ENCODE results near the gene TNNT3.
"Not testable (repeated sequence)": the region's sequence is repeated elsewhere in the genome, so short reads cannot be mapped to it uniquely, and the experiment has no call there.

TNNT3 gene

DNA sequence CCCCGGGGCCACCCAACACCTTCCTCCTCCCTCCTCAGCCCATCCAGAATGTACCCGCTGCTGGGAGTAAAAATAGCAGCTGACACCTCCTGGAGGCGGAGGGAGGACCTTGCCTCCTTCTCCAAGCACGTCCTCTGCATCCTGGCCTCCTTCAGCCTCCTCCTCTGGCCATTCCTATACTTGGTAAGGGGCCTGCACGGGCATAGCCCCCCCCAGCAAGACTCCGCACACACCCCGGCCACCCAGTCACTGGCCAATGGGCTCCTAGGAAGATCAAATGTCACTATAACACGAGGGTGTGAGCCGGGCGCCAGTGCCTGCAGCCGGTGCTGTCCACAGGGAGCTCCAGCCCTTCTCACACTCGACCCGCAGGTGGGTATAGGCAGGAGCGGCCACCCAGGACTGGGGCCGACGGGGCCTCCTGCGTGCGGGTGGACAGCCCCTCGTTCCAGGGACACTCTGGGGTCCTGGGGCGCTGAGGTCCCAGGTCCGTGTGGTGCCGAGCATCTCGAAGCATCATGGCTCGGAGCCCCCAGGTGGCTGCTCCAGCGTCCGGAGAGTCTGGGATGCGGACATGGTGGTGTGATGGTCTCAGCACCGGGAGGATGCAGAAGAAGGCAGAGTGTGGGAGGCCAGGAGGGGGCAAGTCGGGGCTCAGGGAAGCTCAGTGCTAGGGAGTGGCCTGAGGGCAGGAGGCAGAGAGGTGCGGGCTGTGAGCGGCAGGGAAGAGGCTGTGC, at the start of gene TNNT3:
TNNT3 (plus strand) TSS at position 313 of the 737 bp plus-strand sequence. CDS start 3,172 bp downstream, outside the sequence.
- no peak for DNase-seq

DNA sequence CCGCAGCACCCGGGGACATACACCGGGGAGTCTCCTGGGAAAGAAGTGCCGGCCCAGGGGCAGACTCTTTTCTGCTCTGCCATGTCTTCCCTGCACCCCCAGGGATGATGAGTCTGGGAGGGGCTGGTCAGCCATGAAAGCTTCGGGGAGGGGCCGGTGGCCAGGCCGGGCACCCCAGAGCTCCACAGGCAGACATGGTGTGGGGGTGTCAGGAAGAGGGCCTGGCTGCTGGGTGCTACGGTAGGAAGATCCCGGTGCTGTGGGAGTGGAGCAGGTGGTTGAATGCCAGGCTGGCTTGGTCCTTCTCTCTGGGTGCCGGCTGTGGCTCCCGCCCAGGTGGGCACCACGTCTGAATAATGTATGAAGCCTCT, 49.2 kb upstream of the TNNT3 start:
- no peak for DNase-seq

DNA sequence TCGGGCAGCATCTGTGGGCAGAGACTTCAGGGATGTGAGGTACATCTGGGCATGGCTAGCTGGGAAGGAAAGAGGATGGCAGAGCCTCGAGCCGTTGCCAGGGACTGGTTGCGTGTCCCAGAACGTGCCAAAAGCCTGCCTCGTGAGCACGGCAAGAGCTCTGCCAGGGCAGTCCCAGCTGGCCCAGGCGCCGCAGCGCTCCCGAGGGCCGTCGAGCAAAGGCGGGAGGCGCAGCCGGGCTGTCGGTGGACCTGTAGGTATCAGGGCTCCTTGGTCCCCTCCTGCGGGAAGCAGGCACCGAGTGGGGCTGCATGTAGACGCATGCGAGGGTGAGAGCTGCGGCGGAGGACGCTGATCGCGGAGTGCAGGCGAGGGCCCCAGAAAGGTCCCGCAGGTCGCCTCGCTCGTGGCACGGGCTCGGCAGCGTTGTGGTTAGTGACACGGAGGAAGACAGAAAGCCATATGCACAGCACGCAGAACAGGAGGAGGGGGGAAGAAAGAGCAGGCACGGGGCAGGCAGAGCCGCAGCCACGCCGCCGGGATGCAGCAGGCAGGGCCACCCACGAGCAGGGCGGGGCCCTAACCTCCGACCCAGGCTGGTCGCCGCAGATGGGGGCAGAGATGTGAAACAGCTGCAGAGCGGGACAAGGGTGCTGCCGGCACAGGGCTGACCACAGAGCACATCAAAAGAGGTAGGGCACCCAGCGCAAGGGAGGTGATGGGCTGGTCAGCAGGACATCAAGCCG, 48.6 kb upstream of the TNNT3 start:
- DNase-seq: peak; percentile 75

DNA sequence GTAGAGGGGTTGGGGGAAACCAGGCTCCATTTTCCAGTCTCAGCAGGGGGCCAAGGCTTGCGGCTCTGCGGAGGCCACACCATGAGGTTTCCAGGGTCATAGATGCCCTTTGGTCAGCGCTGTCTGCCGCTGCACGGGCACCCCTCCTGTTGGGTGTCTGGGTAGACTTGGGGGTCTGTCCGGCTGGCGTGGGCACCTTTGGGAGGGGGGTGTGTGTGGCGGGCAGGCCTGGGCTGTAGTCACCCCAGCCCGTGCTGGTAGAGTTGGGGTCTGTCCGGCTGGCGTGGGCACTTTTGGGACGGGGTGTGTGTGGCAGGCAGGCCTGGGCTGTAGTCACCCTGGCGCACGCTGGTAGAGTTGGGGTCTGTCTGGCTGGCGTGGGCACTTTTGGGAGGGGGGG, 48.0 kb upstream of the TNNT3 start:
- no peak for DNase-seq

DNA sequence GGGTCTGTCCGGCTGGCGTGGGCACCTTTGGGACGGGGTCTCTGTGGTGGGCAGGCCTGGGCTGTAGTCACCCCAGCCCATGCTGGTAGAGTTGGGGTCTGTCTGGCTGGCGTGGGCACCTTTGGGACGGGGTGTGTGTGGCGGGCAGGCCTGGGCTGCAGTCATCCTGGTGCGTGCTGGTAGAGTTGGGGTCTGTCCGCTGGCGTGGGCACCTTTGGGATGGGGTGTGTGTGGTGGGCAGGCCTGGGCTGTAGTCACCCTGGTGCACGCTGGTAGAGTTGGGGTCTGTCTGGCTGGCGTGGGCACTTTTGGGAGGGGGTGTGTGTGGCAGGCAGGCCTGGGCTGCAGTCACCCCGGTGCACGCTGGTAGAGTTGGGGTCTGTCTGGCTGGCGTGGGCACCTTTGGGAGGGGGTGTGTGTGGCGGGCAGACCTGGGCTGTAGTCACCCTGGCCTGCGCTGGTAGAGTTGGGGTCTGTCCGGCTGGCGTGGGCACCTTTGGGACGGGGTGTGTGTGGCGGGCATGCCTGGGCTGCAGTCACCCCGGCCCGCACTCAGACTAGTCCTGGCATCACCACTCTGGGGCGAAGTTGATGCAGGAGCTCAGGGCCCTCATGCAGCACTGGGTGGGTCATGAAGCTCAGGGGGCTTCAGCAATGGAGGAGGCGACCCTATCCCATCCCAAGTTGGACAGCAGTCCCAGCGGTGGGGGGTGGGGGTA, 47.1 kb upstream of the TNNT3 start:
- DNase-seq: no peak

DNA sequence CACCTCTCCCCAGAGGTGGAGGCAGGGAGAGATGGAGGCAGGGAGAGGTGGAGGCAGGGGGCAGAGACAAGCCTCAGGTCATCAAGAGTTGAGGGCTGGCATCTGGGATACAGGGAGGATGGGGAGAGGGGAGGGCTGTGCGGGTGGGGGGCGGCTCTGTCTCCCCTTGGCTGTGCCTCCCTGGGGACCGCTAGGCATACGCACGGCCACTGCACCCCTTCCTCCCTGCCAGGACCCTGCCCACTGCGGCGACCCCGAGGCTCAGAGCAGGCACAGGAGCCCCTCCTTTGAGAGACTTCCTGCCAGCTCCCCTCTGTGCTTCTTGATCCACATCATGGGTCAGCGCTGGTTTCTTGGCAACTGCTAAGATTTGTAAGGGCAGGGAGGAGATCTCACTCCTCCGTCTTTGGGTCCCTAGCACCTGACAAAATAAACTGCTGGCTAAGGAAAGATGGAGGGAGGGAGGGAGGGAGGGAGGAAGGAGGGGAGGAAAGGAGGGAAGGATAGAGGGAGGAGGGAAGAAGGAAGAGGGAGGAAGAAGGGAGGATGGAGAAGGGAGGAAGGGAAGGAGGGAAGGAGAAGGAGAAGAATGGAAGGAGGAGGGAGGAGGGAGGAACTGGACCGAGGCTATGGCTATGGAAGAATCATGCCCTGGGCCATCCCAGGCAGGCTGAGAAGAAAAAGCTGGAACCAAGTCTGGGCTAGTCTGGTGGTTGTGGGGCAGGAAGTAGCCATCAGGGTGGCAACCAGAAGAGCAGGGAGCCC, 46.3 kb upstream of the TNNT3 start:
- DNase-seq: no peak

DNA sequence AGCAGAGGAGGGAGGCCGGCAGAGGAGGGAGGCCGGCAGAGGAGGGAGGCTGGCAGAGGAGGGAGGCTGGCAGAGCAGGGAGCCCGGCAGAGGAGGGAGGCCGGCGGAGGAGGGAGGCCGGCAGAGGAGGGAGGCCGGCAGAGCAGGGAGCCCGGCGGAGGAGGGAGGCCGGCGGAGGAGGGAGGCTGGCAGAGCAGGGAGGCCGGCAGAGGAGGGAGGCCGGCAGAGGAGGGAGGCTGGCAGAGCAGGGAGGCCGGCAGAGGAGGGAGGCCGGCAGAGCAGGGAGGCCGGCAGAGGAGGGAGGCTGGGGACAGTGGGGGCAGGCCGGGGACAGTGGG, 45.7 kb upstream of the TNNT3 start:
- not testable (repeated sequence) for DNase-seq

DNA sequence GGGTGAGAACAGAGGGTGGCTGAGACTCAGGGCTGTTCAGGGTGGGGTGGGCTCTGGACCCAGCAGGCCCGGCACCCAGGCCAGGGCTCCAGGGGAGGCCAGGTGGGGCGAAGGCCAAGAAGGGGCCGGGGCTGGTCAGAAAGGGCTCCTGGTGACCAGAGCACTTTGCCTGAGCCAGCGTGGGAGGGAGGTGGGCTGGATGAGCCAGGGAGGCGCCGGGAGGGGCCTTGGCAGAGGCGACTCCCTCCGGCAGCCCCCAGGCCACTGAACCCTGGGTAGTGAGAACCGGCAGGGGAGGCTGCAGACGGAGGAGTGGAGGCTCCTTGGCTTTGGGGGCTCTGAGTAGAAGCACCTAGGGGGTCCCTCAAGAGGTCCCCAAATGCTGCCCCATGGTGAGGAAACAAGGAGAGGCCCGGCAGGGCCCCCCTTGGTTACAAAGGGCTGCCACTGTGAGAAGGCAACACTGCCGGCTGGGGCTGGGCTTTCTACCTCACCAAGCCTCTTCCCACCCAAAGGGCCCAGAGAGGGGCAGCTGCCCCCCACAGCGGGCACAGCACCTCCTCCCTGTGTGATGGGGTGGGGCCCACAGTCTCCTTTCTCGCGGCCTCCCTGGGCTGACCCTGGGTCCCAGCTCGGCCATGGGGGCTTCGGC, 44.9 kb upstream of the TNNT3 start:
- peak; percentile 60 for DNase-seq

DNA sequence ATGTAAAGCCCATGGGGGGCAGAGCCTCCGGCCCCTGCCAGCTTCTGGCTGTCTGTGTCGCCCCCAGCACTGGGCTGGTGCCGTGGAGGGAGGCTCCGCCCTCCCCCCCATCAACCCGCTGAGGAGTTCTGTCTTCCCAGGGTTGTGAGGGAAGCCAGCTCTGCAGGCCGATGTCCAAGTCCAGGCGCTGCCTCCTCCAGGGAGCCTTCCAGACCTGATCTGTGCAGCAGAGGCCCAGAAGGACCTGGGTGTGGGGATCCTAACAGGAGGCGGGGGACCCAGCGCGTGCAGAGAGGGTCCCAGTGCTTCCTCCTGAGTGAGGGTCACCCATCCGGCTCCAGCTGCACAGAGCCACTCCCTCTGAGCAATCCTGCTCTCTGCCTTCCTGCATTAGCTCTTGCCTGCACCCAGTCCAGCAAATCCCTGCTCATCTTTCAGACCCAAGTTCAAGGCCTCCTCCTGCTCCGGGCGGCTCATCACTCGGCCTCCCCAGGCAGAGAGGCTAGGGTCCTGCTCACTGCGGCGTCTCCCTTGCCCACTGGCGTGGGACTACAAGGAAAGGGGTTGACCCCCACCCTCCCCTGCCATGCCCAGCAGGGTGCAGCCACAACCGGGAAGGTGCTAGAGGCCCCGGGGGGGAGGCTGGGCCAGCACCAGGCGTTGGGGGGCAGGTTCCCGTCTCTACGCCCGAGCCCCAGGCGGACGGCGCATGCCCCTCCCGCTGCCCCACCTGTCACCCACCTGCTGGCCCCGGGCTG, 44.2 kb upstream of the TNNT3 start:
- DNase-seq: peak; percentile 61

DNA sequence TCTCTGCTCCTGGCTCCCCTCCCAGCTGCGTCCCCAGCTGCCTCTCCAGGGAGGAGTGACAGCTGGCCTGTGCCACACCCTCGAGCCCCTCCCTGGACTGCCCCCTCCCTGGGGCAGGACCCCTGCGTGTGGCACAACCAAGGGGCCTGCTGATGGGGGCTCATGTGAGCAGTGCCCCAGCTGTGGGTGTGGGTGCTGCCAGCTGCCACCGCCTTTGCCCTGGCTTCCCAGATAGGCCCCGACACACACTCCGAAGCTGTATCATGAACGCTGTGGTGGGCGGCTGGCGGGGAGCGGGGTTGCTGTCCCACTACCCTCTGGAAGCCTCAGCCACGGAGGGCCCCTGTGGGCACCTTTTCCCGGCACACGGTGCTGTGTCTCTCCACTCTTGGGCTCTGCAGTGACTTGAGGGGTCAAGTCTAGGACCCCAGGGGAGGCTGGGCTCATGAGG, 43.6 kb upstream of the TNNT3 start:
- peak; percentile 62 for DNase-seq

DNA sequence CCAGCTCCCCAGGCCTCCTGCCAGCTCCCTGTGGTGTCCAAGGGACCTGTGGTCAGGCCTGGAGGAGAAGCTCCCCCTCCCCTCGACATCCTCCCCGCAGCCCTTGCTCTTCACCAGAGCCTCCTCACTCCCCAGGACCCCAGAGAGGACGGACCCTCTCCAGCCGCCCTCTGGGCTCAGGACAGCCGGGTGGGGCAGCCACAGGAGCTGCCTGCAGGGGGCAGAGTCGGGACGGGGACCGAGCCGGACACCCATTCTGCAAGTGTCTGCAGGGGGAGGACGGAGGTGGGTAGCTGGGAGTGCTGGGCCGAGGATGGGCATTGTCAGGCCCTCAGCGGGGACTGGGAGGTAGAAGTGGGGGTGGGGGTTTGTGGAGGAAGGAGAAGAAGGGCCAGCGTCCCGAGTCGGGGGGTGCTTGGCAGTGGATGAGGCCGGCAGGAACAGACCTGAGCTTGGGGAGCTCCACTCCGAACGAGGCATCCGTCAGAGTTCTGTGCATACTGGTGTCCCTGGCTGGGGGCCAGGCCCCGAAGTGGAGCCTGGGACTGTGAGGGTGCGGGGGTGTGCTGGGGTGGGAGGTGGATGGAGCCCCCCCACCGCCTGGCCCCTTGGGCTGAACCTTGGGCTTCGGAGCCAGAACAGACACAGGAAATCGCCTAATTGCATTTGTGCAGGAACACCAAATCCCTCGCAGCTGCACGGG, 43.0 kb upstream of the TNNT3 start:
- DNase-seq: peak; percentile 62

DNA sequence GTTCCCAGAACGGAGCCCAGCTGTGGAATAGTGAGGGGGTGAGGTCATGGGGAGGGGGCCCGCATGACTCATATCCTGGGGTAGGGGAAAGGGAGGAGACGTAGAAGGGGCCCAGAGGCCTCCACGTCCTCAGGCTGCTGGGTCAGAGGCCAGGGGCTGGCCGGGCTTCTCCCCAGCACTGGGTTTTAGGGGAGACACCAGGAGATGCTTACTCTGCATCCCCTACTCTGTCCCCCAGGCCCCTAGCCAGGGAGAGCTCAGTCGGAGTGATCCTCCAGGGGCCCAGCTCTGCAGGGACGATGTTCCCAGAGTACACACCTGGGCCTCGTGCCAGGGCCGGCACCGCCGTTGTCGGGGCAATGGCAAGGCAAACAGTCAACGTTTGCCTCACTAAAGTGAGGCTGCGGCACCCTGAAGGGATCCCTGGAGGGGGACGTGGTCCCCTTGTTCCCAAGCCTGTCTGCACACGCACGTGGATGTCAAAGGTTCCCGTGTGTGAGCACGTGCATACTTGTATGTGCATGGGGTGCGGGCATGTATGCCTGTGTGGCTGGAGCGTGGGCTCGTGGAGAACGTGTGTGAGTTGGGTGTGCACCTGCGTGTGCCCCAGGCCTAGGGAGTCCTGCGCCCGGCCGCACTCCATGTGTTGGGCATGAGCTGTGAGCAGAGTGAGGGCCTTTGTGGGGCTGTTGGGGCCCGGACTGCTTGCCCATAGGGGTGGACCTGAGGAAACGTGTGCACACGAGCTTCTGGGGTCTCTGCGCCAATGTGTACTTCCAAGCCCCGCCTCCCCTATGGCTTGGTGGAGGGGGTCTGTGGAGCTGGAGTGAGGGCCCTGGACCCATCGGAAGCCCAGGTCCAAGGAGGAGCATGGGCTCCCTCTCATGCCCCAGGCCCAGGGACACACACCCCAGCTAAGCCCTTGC, 42.0 kb upstream of the TNNT3 start:
- peak; percentile 61 for DNase-seq

DNA sequence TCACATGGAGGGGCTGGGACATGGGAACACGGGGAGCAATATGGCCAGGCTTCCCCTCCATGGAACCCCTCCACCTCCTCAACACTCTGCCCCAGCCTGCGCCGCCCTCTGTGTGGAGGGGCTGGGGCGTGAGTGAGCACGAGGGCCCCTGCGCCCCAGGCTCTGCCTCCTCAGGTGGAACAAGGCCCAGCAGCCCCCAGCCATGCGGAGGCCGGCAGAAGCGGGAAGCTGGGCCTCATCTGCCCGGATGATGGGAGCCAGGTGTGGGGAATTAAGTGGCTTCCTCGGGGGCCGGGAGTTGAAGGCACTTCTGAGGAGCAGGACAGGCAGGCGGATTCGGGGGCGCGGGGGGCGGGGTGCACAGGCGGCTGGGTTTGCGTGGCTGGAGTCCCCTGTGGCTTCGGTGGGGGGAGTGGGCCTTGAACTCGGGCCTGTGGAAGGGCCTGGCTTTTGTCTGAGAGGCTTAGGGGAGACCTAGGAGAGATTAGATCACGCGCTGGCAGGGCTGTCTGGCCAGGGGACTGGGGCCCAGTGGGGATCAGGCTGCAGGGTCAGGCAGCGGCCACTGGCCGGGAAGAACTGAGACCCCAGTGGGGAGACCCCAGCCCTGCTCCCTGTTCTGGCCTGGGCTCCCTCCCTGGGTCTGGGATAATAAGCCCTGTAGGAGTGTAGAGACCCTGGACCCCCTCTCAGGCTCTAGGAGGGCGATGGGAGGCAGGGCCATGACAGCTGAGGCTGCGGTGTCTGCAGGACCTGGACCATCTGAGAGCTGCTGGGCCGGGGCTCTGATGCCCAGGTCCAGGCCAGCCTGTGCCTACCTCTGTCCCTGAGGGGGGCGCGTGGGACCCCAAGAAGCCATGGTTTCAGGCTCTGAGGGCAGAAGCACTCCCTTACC, 41.1 kb upstream of the TNNT3 start:
- no peak for DNase-seq

DNA sequence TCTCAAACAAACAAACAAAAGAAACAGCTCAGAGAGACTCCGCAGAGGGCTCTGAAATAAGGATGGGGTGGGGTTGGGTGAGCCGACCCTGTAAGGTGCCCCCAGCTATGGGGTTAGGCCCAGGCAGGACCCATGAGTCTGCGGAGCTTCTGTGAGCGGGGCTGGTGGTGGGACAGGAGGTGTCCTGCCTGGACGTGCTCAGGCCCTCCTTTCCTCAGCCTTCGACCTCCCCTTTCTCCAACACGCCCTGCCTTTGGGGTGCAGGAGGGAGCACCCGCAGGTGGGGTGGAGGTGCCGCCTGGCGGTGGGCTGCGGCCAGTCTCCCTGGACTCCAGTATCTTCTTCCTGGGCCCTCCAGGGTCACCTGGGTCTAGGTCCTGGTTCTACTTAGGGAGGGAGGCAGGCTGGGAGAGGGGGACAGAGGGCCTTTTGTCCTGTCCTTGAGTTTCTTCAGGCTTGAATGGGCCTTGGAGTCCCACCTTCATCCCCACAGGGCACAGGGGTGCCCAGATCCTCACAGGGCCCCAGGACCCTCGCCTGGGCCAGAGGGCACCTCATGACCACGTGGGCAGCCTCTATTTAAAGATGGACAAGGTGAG, 40.1 kb upstream of the TNNT3 start:
- no peak for DNase-seq

DNA sequence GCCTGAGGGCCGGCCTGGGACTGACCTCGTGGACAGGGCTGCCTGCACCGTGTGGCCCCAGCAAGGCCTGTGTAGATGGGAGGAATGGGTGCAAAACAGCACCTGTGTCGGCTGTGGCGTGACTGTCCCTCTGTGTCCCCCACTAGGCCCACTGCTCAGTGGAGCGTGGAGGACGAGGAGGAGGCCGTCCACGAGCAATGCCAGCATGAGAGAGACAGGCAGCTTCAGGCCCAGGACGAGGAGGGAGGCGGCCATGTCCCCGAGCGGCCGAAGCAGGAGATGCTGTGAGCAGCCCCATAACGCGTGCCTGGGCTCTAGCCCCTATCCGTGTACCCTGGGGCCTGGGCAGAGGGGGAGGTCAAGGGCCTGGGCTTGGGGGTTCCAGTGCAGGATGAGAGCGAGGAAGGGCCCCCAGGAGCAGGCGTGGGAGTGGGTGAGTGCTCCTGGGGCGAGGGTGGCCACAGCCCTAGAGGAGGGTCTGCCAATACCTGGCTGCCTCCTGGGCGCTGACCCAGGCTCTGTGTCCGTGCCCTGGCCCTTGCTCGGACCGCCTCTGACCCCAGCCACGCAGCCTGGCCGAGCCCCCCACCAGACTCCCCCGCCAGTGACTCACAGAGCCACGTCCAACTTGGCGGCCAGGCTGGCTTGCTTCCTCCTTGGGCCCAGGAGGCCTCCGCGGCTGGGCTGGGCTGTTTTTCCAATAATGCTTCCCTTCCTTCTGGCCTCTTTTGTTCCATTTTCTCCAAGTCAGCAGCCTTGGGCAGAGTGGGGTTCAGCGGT, 39.4 kb upstream of the TNNT3 start:
- DNase-seq: no peak

DNA sequence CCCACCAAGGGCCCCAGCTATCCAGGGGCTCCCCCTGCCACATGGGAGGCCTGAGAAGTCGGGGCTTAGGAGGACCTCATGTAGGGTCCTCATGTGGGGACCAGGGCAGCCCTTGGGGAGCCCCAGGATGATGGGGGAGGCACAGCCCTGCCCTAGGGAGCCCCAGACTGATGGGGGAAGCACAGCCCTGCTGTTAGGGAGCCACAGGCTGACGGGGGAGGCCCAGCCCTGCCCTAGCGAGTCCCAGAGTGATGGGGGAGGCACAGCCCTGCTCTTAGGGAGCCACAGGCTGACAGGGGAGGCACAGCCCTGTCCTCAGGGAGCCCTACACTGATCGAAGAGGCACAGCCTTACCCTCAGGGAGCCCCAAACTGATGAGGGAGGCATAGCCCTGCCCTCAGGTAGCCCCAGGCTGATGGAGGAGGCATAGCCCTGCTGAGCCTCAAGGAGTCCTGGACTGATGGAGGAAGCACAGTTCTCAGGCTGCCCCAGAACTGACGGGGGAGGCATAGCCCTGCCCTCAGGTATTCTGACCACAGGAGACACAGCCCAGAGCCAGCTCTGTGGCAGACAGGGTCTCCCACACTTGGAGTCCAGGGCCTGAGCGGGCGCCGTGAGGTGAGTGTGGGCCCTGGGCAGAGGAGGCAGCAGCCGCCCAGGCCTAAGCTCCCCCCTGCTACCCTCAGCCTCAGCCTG, 38.6 kb upstream of the TNNT3 start:
- DNase-seq: no peak

Measured in activated effector memory CD4-positive, alpha-beta T cell treated with anti-CD3 and anti-CD28 coated beads, Interleukin-2, amount 50 U/mL, for 16 hours (primary cell).